Measurements from ENCODE around the gene LSM14A. TPM values are rescaled to one million over a fixed set of nuclear protein-coding genes. Genes with fewer than 3 reads are reported as not detected.

LSM14A gene
- total and polyA plus RNA-seq, 3 experiments from 2014 or later, result 111 to 167 (median 129) TPM

GRCh38 chr19:34226036-34226435, 53.7 kb downstream of the LSM14A start:
- peaks cover 11% of the 10 kb centered on the region for H3K4me1 ChIP-seq (ENCODE audit: insufficient read depth, low read length)
- no peak overlapping the region for H3K4me3 Mint-ChIP-seq
- peaks cover 8 to 91% (median 43%) of the 10 kb centered on the region in 3 donors for H3K36me3 Mint-ChIP-seq
- H3K4me3 ChIP-seq (ENCODE audit: low read length), result no peak overlapping the region
- H3K36me3 ChIP-seq (ENCODE audit: insufficient read depth, low read length), result peaks cover 54% of the 10 kb centered on the region
- DNase-seq, result no peak
- H3K27ac Mint-ChIP-seq, result peak overlapping the region in 7 of 8 donors; percentile 15 to 69 (median 53)
- H3K27ac ChIP-seq (ENCODE audit: low read depth, low read length), result no peak overlapping the region
- ChIA-PET POLR2A (interaction anchor here (0.7 to 1.3 kb wide), 3 partner anchors 53 to 112 kb away, joined by 3 to 9 read pairs (median 3); partner anchors contain the start of gene LSM14A), CTCF (interaction anchor here (1.0 kb wide), 1 partner anchor 24 kb away, joined by 3 read pairs; no protein-coding TSS in a partner anchor)
- H3K27me3 Mint-ChIP-seq, result no peaks in the 10 kb centered on the region
- no peaks in the 10 kb centered on the region for H3K27me3 ChIP-seq (ENCODE audit: insufficient read depth, low read length, poor library complexity, severe bottlenecking)
- H3K4me1 Mint-ChIP-seq, result peaks cover 30 to 50% (median 43%) of the 10 kb centered on the region in 3 donors
- H3K9me3 Mint-ChIP-seq, result no peaks in the 10 kb centered on the region
- H3K9me3 ChIP-seq (ENCODE audit: low read length), result no peaks in the 10 kb centered on the region

- CTCF ChIA-PET, result interaction anchor here (1.0 kb wide), 1 partner anchor 33 kb away, joined by 3 read pairs; no protein-coding TSS in a partner anchor
- Mint-ChIP-seq H3K27ac (peak overlapping the region in 1 of 8 donors; percentile 12), H3K4me3 (no peak overlapping the region), H3K4me1 (peaks cover 37 to 49% (median 47%) of the 10 kb centered on the region in 3 donors), H3K36me3 (peaks cover 2 to 74% (median 35%) of the 10 kb centered on the region in 3 donors), H3K27me3 (no peaks in the 10 kb centered on the region), H3K9me3 (no peaks in the 10 kb centered on the region)
- Histone ChIP-seq H3K4me1 (ENCODE audit: insufficient read depth, low read length) (peaks cover 16% of the 10 kb centered on the region), H3K4me3 (ENCODE audit: low read length) (no peak overlapping the region), H3K9me3 (ENCODE audit: low read length) (no peaks in the 10 kb centered on the region), H3K36me3 (ENCODE audit: insufficient read depth, low read length) (peaks cover 31% of the 10 kb centered on the region), H3K27me3 (ENCODE audit: insufficient read depth, low read length, poor library complexity, severe bottlenecking) (no peaks in the 10 kb centered on the region), H3K27ac (ENCODE audit: low read depth, low read length) (no peak overlapping the region)
- no peak for DNase-seq
- POLR2A ChIA-PET, result interaction anchor here (0.6 kb wide), 1 partner anchor 153 kb away, joined by 3 read pairs; no protein-coding TSS in a partner anchor
Measured at GRCh38 chr19:34228347-34228746, 56.0 kb downstream of the LSM14A start.

- peaks cover 16% of the 10 kb centered on the region for H3K4me1 ChIP-seq (ENCODE audit: insufficient read depth, low read length)
- Mint-ChIP-seq H3K36me3 (peaks cover 0 to 69% (median 32%) of the 10 kb centered on the region in 3 donors), H3K9me3 (no peaks in the 10 kb centered on the region), H3K27ac (peak overlapping the region in 2 of 8 donors; percentile 3 to 43), H3K4me3 (no peak overlapping the region), H3K27me3 (no peaks in the 10 kb centered on the region), H3K4me1 (peaks cover 34 to 45% (median 44%) of the 10 kb centered on the region in 3 donors)
- CTCF ChIA-PET, result interaction anchor here (1.0 kb wide), 1 partner anchor 32 kb away, joined by 3 read pairs; no protein-coding TSS in a partner anchor
- no peak overlapping the region for H3K4me3 ChIP-seq (ENCODE audit: low read length)
- POLR2A ChIA-PET, result no interaction called here
- DNase-seq, result no peak
- H3K36me3 ChIP-seq (ENCODE audit: insufficient read depth, low read length), result peaks cover 27% of the 10 kb centered on the region
- no peaks in the 10 kb centered on the region for H3K9me3 ChIP-seq (ENCODE audit: low read length)
- no peaks in the 10 kb centered on the region for H3K27me3 ChIP-seq (ENCODE audit: insufficient read depth, low read length, poor library complexity, severe bottlenecking)
- H3K27ac ChIP-seq (ENCODE audit: low read depth, low read length), result no peak overlapping the region
Measured at GRCh38 chr19:34228762-34229161, 56.5 kb downstream of the LSM14A start.

GRCh38 chr19:34229721-34230120, 57.4 kb downstream of the LSM14A start:
- H3K4me3 Mint-ChIP-seq, result no peak overlapping the region
- H3K4me1 Mint-ChIP-seq, result peaks cover 30 to 40% (median 37%) of the 10 kb centered on the region in 3 donors
- Histone ChIP-seq H3K4me1 (ENCODE audit: insufficient read depth, low read length) (peaks cover 16% of the 10 kb centered on the region), H3K9me3 (ENCODE audit: low read length) (no peaks in the 10 kb centered on the region), H3K4me3 (ENCODE audit: low read length) (no peak overlapping the region), H3K27me3 (ENCODE audit: insufficient read depth, low read length, poor library complexity, severe bottlenecking) (no peaks in the 10 kb centered on the region), H3K27ac (ENCODE audit: low read depth, low read length) (no peak overlapping the region), H3K36me3 (ENCODE audit: insufficient read depth, low read length) (peaks cover 26% of the 10 kb centered on the region)
- POLR2A ChIA-PET, result no interaction called here
- no peak for DNase-seq
- peak overlapping the region in 3 of 8 donors; percentile 13 to 47 (median 26) for H3K27ac Mint-ChIP-seq
- no peaks in the 10 kb centered on the region for H3K27me3 Mint-ChIP-seq
- CTCF ChIA-PET, result no interaction called here
- peaks cover 0 to 61% (median 30%) of the 10 kb centered on the region in 3 donors for H3K36me3 Mint-ChIP-seq
- H3K9me3 Mint-ChIP-seq, result no peaks in the 10 kb centered on the region

GRCh38 chr19:34230820-34231219, 58.5 kb downstream of the LSM14A start:
- ChIA-PET CTCF (no interaction called here), POLR2A (interaction anchor here (0.6 kb wide), 1 partner anchor 37 kb away, joined by 3 read pairs; no protein-coding TSS in a partner anchor)
- Mint-ChIP-seq H3K36me3 (peaks cover 0 to 51% (median 22%) of the 10 kb centered on the region in 3 donors), H3K27ac (peak overlapping the region in 1 of 8 donors; percentile 19), H3K27me3 (no peaks in the 10 kb centered on the region), H3K4me1 (peaks cover 21 to 29% (median 26%) of the 10 kb centered on the region in 3 donors), H3K9me3 (no peaks in the 10 kb centered on the region), H3K4me3 (no peak overlapping the region)
- no peak for DNase-seq
- peaks cover 26% of the 10 kb centered on the region for H3K36me3 ChIP-seq (ENCODE audit: insufficient read depth, low read length)
- no peaks in the 10 kb centered on the region for H3K9me3 ChIP-seq (ENCODE audit: low read length)
- H3K4me1 ChIP-seq (ENCODE audit: insufficient read depth, low read length), result peaks cover 12% of the 10 kb centered on the region
- H3K27ac ChIP-seq (ENCODE audit: low read depth, low read length), result no peak overlapping the region
- H3K27me3 ChIP-seq (ENCODE audit: insufficient read depth, low read length, poor library complexity, severe bottlenecking), result no peaks in the 10 kb centered on the region
- no peak overlapping the region for H3K4me3 ChIP-seq (ENCODE audit: low read length)

- no peaks in the 10 kb centered on the region for H3K9me3 Mint-ChIP-seq
- H3K36me3 Mint-ChIP-seq, result peaks cover 0 to 45% (median 22%) of the 10 kb centered on the region in 3 donors
- ChIA-PET CTCF (no interaction called here), POLR2A (no interaction called here)
- no peaks in the 10 kb centered on the region for H3K27me3 Mint-ChIP-seq
- Histone ChIP-seq H3K36me3 (ENCODE audit: insufficient read depth, low read length) (peaks cover 22% of the 10 kb centered on the region), H3K27me3 (ENCODE audit: insufficient read depth, low read length, poor library complexity, severe bottlenecking) (no peaks in the 10 kb centered on the region), H3K27ac (ENCODE audit: low read depth, low read length) (no peak overlapping the region), H3K4me1 (ENCODE audit: insufficient read depth, low read length) (peaks cover 6% of the 10 kb centered on the region), H3K9me3 (ENCODE audit: low read length) (no peaks in the 10 kb centered on the region), H3K4me3 (ENCODE audit: low read length) (no peak overlapping the region)
- H3K27ac Mint-ChIP-seq, result peak overlapping the region in 5 of 8 donors; percentile 17 to 61 (median 19)
- H3K4me1 Mint-ChIP-seq, result peaks cover 17 to 24% (median 20%) of the 10 kb centered on the region in 3 donors
- no peak overlapping the region for H3K4me3 Mint-ChIP-seq
- DNase-seq, result no peak
Measured at GRCh38 chr19:34231439-34231838, 59.1 kb downstream of the LSM14A start.

GRCh38 chr19:34232566-34233481, 60.5 kb downstream of the LSM14A start:
- Mint-ChIP-seq H3K27me3 (no peaks in the 10 kb centered on the region), H3K9me3 (no peaks in the 10 kb centered on the region), H3K4me1 (peaks cover 13 to 17% (median 16%) of the 10 kb centered on the region in 3 donors), H3K36me3 (peaks cover 0 to 33% (median 16%) of the 10 kb centered on the region in 3 donors), H3K27ac (peak overlapping the region; percentile 31 to 82 (median 72)), H3K4me3 (peak overlapping the region in 4 of 7 donors; percentile 9 to 76 (median 38))
- no peak for DNase-seq
- ChIA-PET CTCF (interaction anchor here (0.9 to 1.0 kb wide), 3 partner anchors 10 to 37 kb away, joined by 3 to 4 read pairs (median 3); no protein-coding TSS in a partner anchor), POLR2A (no interaction called here)
- Histone ChIP-seq H3K9me3 (ENCODE audit: low read length) (no peaks in the 10 kb centered on the region), H3K4me1 (ENCODE audit: insufficient read depth, low read length) (peaks cover 5% of the 10 kb centered on the region), H3K36me3 (ENCODE audit: insufficient read depth, low read length) (peaks cover 11% of the 10 kb centered on the region), H3K27me3 (ENCODE audit: insufficient read depth, low read length, poor library complexity, severe bottlenecking) (no peaks in the 10 kb centered on the region), H3K27ac (ENCODE audit: low read depth, low read length) (no peak overlapping the region), H3K4me3 (ENCODE audit: low read length) (no peak overlapping the region)
